HG02943 (cell line): ENCODE measurements around the gene ACADVL.
"Not testable (repeated sequence)": the region's sequence is repeated elsewhere in the genome, so short reads cannot be mapped to it uniquely, and the experiment has no call there.

ENCODE experiments used
- ATAC-seq: cut with Tn5 transposase; IDR thresholded peaks from one replicate; pipeline ENCODE4 v1.9.1; 2021; ENCODE audit warnings: mild to moderate bottlenecking, low read depth, moderate library complexity; ENCODE audit not compliant: unreplicated experiment

Gene ACADVL

GRCh38 chr17:7219812-7220592 is at the start of gene ACADVL, which contains the start of gene DLG4:
ACADVL (plus strand) TSS chr17:7219938; CDS start chr17:7219985, 47 bp downstream.
DLG4 (minus strand) TSS chr17:7219836.
- no peak for ATAC-seq

GRCh38 chr17:7172522-7173191 is 47.1 kb upstream of the ACADVL start:
- not testable (repeated sequence) for ATAC-seq

- no peak for ATAC-seq
Measured at GRCh38 chr17:7173687-7174602, 45.8 kb upstream of the ACADVL start.

- no peak for ATAC-seq
Measured at GRCh38 chr17:7174603-7175326, 45.0 kb upstream of the ACADVL start.

- ATAC-seq = no peak
Measured at GRCh38 chr17:7175330-7175733, 44.4 kb upstream of the ACADVL start.

- no peak for ATAC-seq
Measured at GRCh38 chr17:7176107-7176840, 43.5 kb upstream of the ACADVL start.

GRCh38 chr17:7176841-7177190 is 42.9 kb upstream of the ACADVL start:
- no peak for ATAC-seq

GRCh38 chr17:7177191-7177953 is 42.4 kb upstream of the ACADVL start:
- no peak for ATAC-seq

- no peak for ATAC-seq
Measured at GRCh38 chr17:7177954-7178477, 41.7 kb upstream of the ACADVL start.

GRCh38 chr17:7178973-7179316 is 40.8 kb upstream of the ACADVL start:
- no peak for ATAC-seq

- no peak for ATAC-seq
Measured at GRCh38 chr17:7179317-7180254, 40.2 kb upstream of the ACADVL start, which contains the start of gene ASGR1. ASGR1 (minus strand) TSS chr17:7179370; CDS start chr17:7178563, 807 bp downstream.

GRCh38 chr17:7182101-7182500 is 37.6 kb upstream of the ACADVL start:
- ATAC-seq = not testable (repeated sequence)

- ATAC-seq = no peak
Measured at GRCh38 chr17:7183433-7184090, 36.2 kb upstream of the ACADVL start.

- no peak for ATAC-seq
Measured at GRCh38 chr17:7184091-7184488, 35.6 kb upstream of the ACADVL start.

- ATAC-seq = no peak
Measured at GRCh38 chr17:7184647-7185046, 35.1 kb upstream of the ACADVL start.

GRCh38 chr17:7186241-7186640 is 33.5 kb upstream of the ACADVL start:
- ATAC-seq = no peak

GRCh38 chr17:7190276-7190917 is 29.3 kb upstream of the ACADVL start:
- ATAC-seq = no peak
